Activated CD4-positive, alpha-beta T cell treated with anti-CD3 and anti-CD28 coated beads, Interleukin-2, amount 50 U/mL, for 24 hours (primary cell): ENCODE measurements around the gene COL25A1.

Experiments used
- DNase-seq, 2 donors: peaks; one replicate each; pipeline ENCODE4 v3.0.0-alpha.2; 2020; ENCODE audit warnings: low read depth in 1 of 2, low spot score in 1 of 2

COL25A1 gene

DNA sequence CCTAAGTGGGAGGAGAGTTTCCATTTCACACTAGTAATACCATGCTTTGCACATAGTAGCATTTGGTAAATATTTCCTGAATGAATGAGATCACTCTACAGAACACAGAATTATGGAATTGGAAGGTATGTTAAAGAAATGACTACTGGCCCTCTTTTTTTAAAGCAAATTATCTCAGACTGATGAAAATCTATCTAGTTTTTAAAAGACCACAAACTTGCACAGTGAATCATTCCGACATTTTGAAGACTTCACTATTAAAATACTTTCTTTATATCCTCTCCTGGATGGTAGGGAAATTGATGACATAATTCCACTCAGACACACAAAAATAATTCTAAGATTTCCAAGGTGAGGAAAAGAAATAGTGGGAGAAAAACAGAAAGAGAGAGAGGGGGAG, 471.2 kb downstream of the COL25A1 start:
- no peak for DNase-seq

DNA sequence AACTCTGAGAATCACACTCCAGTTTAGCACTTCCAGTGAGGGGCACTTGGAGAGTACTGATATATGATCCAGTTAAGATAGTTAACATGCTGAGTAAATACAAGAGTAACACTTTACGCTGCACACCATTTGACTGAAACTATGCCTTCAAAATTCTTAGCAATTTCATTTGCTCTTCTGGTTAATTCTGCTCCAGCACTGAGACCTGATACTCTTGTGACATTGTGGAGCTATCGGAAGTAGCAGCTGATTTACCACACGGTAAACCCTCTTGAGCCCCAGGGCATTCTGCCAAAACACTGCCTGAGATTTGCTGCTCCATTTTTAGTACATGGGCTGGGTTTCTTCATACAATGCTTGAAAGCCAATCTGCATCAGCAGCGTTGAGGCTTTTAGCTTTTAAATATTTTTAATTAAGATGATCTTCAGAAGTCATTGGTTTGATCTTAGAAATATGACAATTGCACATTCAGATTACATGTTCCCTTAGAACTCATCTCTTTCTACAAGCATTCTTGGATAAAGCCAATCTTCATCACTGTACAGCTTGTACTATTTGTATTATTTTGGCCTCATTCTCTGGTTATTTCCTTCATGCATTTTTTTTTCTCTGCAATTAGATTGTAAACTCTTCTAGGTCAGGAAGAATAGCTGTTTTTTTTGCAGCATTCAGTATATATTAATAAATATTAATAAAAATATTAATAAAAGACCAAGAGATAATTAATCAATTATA, 471.8 kb downstream of the COL25A1 start:
- no peak for DNase-seq

DNA sequence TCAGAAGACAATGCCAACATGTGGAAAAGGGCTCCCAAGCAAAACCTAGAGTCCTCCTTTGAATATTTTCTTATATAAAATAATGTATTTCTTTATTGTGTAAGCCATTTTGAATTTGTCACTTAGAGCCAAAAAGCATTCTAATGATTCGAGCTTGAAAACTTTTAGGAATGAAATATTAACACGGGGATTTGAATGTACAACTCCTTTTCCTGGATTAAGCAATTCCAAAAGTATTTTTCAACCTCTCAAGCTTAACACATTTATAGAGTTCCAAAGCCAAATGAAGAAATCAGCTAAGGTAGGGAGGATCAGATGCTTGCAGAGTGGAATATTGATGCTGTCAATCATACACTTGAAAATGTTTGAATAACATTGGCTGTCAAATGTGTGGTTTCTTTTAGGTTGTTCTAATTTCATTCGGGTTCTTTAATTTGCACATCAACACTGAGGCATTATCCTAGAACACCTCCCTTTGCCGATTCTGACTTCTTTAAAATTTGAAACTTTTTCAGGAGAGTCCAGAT, 472.4 kb downstream of the COL25A1 start:
- DNase-seq, result no peak

DNA sequence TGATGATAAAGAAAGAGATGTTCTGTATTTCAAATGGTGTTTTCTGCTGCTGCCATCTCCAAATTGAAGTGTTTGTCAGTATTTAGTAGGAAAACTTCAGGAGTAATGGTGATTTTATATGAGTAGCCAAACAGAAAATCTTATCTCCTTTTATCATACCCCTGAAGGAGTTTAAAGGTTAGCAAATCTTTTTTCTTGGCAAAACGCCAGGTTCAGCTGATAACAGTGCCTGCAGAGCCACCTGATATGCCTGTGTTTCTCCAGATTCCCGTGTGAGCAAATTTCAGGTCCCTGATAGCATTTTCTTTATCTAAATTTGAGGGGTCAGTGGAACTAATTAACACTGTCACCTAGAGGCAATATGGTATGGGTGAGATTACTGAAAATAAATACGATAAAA, 473.8 kb downstream of the COL25A1 start:
- no peak for DNase-seq

DNA sequence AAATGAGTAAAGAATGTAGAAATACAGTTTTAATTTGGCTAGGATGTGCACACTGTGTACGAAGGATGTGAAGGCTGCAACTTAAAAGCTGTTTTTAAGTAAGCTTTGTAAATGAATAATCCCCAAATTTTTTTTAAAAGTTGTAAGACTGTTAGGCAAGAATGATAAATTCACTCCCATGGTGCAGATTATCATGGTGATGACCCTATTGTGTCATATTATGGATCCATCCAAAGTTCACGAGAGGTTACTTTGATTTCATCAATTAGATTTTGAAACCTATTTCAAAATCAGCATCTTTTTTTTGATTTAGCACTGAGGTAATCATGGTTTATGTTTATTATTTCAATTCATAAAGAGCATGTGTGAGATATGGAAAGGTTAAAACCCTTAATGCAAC, 476.7 kb downstream of the COL25A1 start:
- no peak for DNase-seq

DNA sequence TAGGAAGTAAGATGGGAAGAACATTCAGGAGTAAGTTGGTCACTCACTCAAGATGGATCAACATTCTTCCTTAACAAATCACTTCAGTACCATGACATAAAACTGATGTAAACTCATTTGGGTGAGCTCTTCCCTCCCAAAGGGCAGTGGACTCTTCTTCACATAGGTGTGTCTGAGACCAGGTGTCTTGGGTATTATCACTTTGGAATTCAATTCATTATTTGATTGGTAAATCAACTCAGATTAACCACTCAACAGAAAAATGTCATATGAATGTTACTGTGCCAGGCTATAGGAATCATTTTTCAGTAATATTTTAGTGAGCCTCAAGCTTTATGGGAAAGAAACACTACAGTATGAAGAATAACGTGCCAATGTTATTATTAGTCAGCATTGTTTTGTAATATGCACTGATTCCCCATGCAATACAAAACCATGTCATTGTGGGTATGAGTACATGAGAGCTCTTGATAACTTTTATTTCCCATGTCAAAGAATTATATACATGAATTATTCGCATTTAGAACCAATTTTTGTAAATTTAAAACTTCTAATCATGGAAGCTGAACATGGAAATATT, 481.0 kb downstream of the COL25A1 start:
- no peak for DNase-seq

DNA sequence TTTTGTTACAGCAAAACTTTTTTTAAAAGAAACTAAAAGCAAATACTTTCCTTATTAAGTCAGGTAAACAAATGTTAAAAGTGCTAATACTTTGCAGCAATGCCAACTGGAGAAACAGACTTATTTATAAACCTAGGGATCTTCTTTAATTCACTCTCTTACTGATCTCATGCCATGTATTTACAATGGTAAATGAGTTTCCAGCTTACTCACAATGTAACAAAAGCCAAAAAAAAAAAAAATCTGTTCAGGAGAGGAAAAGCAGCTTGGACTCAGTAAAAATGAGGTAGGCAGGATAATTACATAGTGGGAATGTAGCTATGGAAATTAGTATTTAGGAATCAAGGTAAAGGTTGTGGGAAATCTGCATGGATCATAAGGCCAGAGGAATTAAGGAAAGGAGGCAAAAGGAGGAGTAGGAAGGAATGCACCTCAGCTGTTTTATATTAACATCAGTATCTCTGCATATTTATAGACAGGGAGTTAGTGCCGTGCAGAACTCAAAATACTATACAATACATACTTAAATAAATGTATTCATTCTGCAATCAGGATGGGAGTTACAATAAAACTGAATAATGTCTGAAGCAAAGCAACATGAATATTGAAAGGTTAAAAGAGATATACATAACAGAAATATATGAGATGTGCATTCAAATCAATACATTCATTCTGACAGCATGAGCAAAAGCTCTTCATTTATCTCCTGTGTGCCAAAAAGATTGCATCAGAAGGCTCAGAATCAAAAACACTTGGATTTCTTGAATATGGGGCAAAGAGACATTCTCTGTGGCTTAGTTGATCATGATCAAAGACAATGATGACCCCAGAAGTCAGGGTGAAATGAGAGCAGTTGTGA, 481.7 kb downstream of the COL25A1 start:
- no peak for DNase-seq

DNA sequence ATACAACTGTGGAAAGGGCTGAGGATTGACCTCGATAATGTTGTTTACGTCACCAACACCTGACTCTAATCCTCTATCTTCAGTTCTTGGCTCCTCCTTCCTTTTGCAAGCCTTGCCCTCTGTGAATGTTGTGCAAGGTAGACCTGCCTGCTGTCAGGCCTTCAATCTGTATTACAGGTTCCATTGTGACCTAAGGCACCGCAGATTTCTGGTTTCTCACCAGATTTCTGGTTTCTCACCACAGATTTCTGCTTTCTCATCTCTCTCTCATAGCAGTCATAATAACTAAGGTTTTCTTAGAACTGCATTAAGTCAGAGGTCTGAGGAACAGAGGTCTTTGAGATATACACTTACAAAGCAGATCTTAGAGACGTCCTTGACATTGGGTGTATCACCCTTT, 488.1 kb downstream of the COL25A1 start:
- no peak for DNase-seq

DNA sequence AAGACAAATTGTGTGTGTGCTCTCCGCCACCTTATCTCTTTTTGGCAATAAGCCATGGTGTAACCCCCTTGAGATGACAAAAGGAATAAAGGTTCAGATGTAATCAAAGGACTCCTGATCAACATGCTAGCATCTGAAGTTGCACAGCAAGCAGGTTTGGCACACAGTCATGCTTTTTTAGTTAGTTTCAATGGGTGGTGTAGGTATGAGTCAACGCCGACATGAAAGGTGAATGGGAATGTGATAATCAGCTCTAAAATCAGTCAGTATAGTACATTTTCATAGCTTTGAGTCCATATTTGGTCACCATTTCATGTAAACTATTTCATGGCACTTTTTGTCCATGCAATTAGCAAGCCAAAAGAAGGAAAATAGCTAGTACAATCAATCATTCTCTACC, 489.2 kb downstream of the COL25A1 start:
- DNase-seq, result no peak

DNA sequence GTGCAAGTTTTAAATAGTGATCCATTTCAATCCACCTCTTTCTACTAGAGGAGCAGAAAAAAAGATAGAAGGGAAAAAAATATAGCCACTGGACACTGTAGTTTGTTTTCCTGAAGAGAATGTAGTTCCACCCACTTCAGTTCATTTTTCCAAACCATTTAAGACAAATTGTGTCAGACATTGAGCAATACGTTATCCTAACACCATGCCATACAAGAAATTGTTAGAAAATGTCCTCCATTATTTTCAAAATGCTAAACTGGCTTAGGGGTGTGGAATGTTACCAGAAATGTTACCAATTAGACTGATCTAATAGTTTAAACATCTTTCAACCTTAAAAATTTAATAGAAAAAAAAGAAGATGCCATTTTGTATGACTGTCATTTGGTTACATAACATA, 491.0 kb downstream of the COL25A1 start:
- no peak for DNase-seq

DNA sequence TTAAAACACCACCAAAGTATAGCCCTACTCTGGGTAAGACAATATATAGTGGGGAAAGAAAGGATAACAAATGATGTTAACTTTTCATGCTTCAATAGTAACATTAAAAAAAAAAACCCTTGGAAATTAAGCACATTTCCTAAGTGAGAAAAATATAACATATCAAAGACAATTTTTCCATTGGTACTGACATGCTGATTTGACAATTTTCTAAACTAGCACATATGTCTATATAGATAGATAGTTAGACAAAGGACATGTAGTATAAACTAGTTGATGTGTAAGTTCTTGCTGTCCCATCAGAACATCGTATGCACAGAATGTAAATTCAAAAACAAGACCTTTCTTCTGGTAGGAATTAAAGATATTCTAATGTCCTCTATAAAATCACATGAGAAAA, 492.4 kb downstream of the COL25A1 start:
- no peak for DNase-seq

DNA sequence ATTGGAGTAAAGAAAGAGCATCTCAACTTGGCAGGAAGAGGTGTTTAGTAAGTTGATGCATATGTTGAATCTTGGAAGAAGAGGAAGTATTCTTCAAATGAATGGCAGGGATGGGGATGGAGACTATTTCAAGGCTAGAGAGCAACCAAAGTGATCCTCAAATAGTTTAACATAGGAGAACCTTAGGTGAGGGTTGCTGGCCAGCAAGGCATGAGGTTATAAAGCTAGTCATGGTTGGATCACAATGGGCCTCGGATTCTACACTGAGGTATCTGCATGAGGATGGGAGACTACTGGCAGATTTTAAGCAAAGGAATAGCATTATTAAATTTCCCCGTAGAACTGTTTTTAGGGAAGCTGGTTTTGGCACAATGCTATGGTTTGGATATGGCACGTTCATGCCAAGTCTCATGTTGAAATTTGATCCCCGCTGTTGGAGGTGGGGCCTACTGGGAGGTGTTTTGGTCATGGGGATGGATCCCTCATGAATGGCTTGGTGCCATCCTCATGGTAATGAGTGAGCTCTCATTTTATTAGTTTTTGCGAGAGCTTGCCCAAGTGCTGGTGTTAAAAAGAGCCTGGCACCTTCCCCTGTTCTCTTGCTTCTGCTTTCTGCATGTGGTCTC, 497.7 kb downstream of the COL25A1 start:
- DNase-seq, result no peak

DNA sequence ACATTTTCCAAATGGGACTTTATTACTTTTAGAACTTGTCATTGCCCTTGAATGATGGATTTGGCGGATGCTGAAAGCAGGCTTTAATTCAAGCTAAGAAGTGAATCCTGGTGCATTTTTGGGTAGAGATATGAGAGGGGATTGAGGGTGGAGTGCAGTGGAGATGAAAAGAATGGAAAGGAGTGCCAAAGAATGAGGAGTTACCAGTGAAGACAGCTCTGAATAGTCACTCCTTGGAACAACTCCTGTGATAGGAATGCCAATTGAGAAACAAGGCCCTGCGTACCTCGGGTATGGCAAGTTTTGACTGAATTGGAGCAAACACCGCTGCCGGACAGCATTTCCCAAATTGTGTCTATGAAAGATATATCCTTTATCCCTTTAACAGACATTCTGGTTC, 503.2 kb downstream of the COL25A1 start:
- DNase-seq, result no peak

DNA sequence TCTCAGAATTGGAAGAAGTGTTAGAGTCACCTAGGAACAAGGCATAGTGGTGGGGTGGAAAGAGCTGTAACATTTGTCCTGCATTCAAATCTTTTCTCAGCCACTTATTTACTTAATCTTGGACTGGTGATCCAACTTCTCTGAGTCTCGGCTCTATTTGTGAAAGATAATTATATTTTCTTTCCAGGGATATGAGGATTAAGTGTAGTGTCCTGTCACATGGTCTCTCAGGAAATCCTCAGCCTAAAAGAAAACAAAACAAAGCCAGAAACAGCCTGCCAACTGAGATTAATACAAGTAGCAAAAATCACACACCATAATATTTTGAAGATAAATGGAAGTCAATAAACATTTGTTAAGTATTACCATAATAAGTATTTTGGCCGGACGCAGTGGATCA, 506.3 kb downstream of the COL25A1 start:
- DNase-seq, result no peak

DNA sequence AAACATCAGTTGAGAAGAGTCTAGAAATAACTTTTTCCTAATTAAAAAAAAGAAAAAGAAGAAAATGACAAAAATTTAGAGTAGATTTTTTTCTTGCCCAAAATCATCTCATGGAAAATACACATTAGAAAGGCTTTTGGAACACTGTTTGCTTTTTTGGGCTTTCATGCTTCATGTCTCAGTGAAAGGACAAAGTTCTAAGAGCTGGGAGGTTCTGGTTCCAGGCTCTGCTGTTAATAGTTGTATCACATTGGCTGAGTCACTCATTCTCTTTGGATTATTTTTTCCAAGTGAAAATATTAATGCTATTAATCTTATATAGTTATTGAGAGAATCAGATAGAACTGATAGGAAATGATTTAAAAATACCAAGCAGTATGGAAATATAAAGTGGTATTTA, 506.7 kb downstream of the COL25A1 start:
- DNase-seq, result no peak

DNA sequence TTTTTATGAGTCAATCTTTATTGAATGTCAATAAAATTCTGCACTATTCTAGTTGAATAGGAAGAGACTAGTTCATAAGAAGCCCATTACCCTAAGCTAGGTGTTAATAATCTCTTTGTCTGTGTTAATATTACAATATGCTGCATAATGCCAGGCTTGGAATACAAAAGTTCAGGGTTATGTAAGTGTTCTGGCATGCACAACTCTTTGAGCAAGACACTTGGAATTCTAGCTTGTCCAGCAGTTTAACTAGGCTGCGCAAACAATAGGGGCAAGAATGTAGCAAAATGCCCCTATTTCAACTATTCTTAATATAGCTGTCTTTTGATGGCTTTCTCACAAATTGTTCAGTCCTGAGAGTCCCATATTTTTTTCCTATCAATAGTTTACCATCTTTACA, 508.3 kb downstream of the COL25A1 start:
- no peak for DNase-seq

DNA sequence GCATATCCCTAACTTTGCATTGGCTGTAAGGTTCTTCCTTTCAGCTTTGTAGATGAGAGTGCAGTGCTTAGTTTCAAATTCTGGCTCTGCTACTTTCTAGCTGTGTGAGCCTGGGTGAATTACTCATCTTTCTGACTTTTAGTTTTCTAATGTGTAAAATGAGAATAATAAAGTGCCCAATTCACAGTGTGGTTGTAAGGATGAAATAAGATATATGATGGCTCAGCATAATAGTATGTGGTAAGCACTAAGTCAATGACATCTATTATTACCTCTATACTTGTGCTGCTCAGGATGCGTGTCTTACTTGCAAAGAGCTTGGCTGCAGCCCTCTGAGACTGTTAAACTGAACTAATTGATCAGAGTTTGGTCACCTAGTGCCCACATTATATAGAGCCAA, 509.0 kb downstream of the COL25A1 start:
- DNase-seq, result no peak

DNA sequence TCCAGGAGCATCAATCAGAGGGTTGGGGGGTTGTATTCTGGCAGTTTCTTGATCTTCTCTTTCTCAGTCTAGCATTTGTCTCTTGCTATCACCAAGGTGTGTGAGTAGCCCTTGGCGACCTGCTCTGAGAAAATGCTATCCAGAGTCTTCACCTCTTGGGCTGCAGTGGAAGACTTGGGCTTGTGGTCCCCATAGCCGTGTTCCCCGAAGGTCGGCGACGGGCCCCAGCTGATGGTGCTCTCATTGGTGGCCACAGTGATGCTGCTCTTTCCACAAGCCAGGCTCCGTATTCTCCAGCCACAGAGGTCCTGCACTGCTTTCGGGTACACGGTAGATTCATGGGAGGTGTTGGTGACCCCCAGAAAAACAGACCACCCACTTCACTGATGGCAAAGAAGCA, 513.7 kb downstream of the COL25A1 start:
- no peak for DNase-seq

DNA sequence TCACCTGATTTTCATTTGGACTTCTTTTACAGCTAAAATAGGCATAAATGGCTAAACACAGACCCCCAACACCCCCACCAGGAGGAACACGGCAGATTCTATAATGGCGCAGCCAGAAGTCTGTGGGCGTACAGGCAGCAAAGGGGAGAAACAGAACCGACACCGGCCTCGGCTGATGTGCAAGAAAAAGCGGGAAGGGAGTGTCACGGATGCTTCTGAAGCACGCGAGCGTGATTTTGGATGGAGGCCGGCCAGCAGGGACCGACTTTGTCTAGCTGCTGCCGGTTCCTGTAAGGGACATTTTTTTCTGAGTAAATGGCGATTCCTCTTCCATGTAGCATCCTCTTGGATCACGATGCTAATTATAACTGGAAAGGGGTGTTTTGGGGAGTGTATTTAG, 514.7 kb downstream of the COL25A1 start:
- DNase-seq, result no peak

DNA sequence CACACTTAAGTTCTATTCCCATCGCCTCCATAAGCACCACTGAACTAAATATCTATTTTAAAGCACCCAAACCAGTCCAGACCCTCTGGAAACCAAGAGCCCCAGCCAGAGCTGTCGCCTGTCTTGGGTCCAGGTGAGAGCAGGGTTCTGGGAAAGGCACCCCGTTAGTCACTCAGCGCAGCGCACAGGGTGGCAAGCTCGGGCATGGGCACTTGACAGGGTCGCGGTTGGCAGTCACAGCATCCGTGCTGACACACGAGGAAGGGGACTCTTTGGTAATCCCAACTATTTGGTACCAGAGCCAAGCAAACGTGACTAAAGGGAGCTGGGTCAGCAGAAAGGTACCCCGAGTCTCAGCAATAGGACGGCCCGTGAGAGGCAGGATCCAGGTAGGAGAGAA, 515.4 kb downstream of the COL25A1 start:
- DNase-seq, result no peak

DNA sequence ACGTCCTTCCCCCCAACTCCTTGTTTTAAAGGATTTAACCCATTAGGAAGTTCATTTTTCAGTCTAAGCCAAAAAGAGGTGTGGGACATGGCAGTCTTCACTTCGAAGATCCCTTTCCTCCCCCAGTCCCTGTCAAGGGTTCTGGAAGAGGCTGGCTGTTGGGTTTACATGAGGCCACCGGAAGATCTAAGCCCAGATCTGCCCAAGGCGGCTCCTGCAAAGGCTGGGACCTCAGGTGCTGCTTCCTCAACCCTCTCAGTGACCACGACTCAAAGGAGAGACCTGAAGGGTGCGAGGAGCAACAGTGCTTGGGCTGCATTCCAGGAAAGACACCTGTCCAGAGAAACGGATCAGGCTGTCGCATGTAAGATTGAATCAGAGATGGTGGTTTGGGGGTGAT, 516.1 kb downstream of the COL25A1 start:
- no peak for DNase-seq
